K562 (cell line): ENCODE measurements around the gene GAL. TPM values are rescaled to one million over a fixed set of nuclear protein-coding genes. Genes with fewer than 3 reads are reported as not detected.

Experiments
- ARHGAP35 ChIP-seq: fragments of 450-650 bp; IDR thresholded peaks from 2 replicates; pipeline ENCODE4 v1.6.1; 2018; ENCODE audit not compliant: partially characterized antibody
- ATF3 ChIP-seq, 2 experiments: fragments of 450-650 bp in 1 of 2; sonication (generic) in 1 of 2; formaldehyde crosslinking in 1 of 2; IDR thresholded peaks in 1 of 2; conservative IDR thresholded peaks in 1 of 2; 2 replicates each; pipeline versions ENCODE4 v1.6.1 to v1.8.1; 2016 to 2023; ENCODE audit warnings: mild to moderate bottlenecking in 2 of 2, moderate library complexity in 2 of 2, inconsistent platforms in 1 of 2, missing genetic modification reagents in 1 of 2
- CTCF ChIP-seq, 3 experiments: IDR thresholded peaks in 2 of 3; conservative IDR thresholded peaks in 1 of 3; 2 replicates each; pipeline ENCODE4 v1.5.1; 2011 to 2012; ENCODE audit warnings: low read length in 3 of 3, mild to moderate bottlenecking in 3 of 3, control low read depth in 2 of 3, improper control_type of control experiment in 1 of 3, inconsistent platforms in 1 of 3, low read depth in 1 of 3, mixed read lengths in 1 of 3, moderate library complexity in 1 of 3; ENCODE audit not compliant: insufficient read depth in 2 of 3
- FIP1L1 ChIP-seq: fragments of 200-400 bp; formaldehyde crosslinking; IDR thresholded peaks from 2 replicates; pipeline ENCODE4 v1.6.1; 2018; ENCODE audit warnings: mild to moderate bottlenecking, low read depth, low read length; ENCODE audit not compliant: poor library complexity, severe bottlenecking
- FOXP4 ChIP-seq: sonication (generic); formaldehyde crosslinking; IDR thresholded peaks from 2 replicates; pipeline ENCODE4 v1.8.0; 2022; ENCODE audit warnings: mild to moderate bottlenecking, missing genetic modification reagents, borderline replicate concordance
- HEY1 ChIP-seq: fragments of 250-450 bp; sonication (Bioruptor Pico); IDR thresholded peaks from 2 replicates; pipeline ENCODE4 v1.5.0; 2020; ENCODE audit warnings: mild to moderate bottlenecking, moderate library complexity, borderline replicate concordance
- HNRNPH1 ChIP-seq: fragments of 200-400 bp; formaldehyde crosslinking; optimal IDR thresholded peaks from 2 replicates; pipeline ENCODE3; 2017; ENCODE audit warnings: low read depth, mild to moderate bottlenecking, low read length, moderate library complexity
- IFI16 ChIP-seq: fragments of 250-450 bp; sonication (Bioruptor Pico); IDR thresholded peaks from 2 replicates; pipeline ENCODE4 v2.1.2; 2022; ENCODE audit warnings: mild to moderate bottlenecking, inconsistent platforms
- MTF1 ChIP-seq: fragments of 250-450 bp; sonication (Bioruptor Pico); IDR thresholded peaks from 2 replicates; pipeline ENCODE4 v1.9.0; 2021; ENCODE audit warnings: moderate library complexity, mild to moderate bottlenecking, inconsistent platforms, borderline replicate concordance
- MXD1 ChIP-seq: fragments of 250-450 bp; sonication (Bioruptor Pico); IDR thresholded peaks from 2 replicates; pipeline ENCODE4 v1.8.0; 2021; ENCODE audit warnings: borderline replicate concordance, mild to moderate bottlenecking, moderate library complexity; ENCODE audit not compliant: poor library complexity, severe bottlenecking
- NELFE ChIP-seq: IDR thresholded peaks from 2 replicates; pipeline ENCODE4 v1.6.1; 2011; ENCODE audit warnings: mild to moderate bottlenecking; ENCODE audit not compliant: insufficient read depth, insufficient read length
- NFIX ChIP-seq: fragments of 250-450 bp; sonication (Bioruptor Pico); IDR thresholded peaks from 2 replicates; pipeline ENCODE4 v1.4.0; 2020; ENCODE audit warnings: low read depth, mild to moderate bottlenecking, moderate library complexity
- PTRF ChIP-seq: fragments of 450-650 bp; IDR thresholded peaks from 2 replicates; pipeline ENCODE4 v1.6.1; 2016; ENCODE audit warnings: mild to moderate bottlenecking, missing genetic modification characterization, missing compliant biosample characterization
- RAD21 ChIP-seq, 2 experiments: fragments of 250-450 bp in 1 of 2; fragments of 450-650 bp in 1 of 2; sonication (Bioruptor Pico) in 1 of 2; formaldehyde crosslinking in 1 of 2; IDR thresholded peaks in 1 of 2; conservative IDR thresholded peaks in 1 of 2; 2 replicates each; pipeline versions ENCODE4 v1.4.0 to v1.8.0; 2020 to 2022; ENCODE audit warnings: mild to moderate bottlenecking in 2 of 2, moderate library complexity in 1 of 2
- SAFB ChIP-seq: fragments of 200-400 bp; formaldehyde crosslinking; IDR thresholded peaks from 2 replicates; pipeline ENCODE4 v1.6.1; 2017; ENCODE audit warnings: low read depth, low read length, borderline replicate concordance
- TSC22D4 ChIP-seq: fragments of 450-650 bp; IDR thresholded peaks from 2 replicates; pipeline ENCODE4 v1.6.1; 2016; ENCODE audit warnings: missing genetic modification characterization, missing biosample characterization, control low read depth
- ZNF695 ChIP-seq: fragments of 450-650 bp; formaldehyde crosslinking; IDR thresholded peaks from 2 replicates; pipeline ENCODE4 v1.4.0; 2020; ENCODE audit warnings: mild to moderate bottlenecking, moderate library complexity
- ZNF778 ChIP-seq: fragments of 450-650 bp; formaldehyde crosslinking; IDR thresholded peaks from 2 replicates; pipeline ENCODE4 v1.4.0; 2020; ENCODE audit warnings: mild to moderate bottlenecking, moderate library complexity
- ZSCAN29 ChIP-seq: fragments of 450-650 bp; IDR thresholded peaks from 2 replicates; pipeline ENCODE4 v1.6.1; 2017
- polyA plus RNA-seq, 8 experiments: library from polyadenylated mRNA; depleted of rRNA in 4 of 8; stranded (reverse) in 5 of 8; unstranded in 3 of 8; fragments of >200 nt; fragmentation: Nextera tagmentation in 2 of 8; fragmentation: Illumina TruSeq in 1 of 8; extraction: Ambion mirVana in 2 of 8; extraction: Trizol in 1 of 8; gene quantifications; 2 replicates each; pipeline versions ENCODE4 v1.2.1 to v1.2.3, GENCODE V29; 2011 to 2014; ENCODE audit warnings: inconsistent platforms in 1 of 8, missing spikeins in 1 of 8
- total RNA-seq, 7 experiments: library from RNA; depleted of rRNA in 6 of 7; stranded (reverse); fragments of >200 nt in 6 of 7; fragmentation: Illumina TruSeq in 2 of 7; extraction: Trizol in 2 of 7; gene quantifications; 2 replicates each; pipeline versions ENCODE4 v1.2.1 to v1.2.3, GENCODE V29; 2011 to 2021; ENCODE audit warnings: low replicate concordance in 1 of 7
- TF ChIP-seq, protein P1 (sequence below): fragments of 450-650 bp; formaldehyde crosslinking; IDR thresholded peaks from 2 replicates; pipeline ENCODE4 v1.4.0; 2022; ENCODE audit warnings: missing genetic modification characterization

GAL gene
- total and polyA plus RNA-seq, 9 of the 15 experiments (the other 6 are each of a cell fraction or from before 2014, with no cell fraction given), result 10.6 to 119 (median 36.3) TPM

DNA sequence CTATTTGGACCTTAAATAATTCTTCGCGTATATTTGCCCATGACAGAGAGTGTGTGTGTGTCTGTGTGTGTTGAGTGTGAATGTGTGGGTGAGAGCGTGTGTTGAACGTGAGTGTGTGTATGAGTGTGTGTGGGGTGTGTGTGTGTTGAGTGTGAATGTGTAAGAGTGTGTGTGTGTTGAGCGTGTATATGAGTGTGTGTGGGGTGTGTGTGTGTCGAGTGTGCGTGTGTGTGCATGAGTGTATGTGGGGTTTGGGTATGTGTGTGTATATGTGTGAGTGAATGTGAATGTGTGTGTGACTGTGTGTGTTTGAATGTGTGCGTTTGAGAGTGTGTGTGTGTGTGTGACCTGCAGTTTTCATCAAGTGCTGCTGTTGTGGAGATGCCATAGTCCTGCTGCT lies 26.8 kb downstream of the GAL start (continued):
- TF ChIP-seq MXD1, result no peak
- no peak for TF ChIP-seq ZSCAN29
- TF ChIP-seq PTRF (tag), result no peak
- TF ChIP-seq NFIX (CRISPR knock-in tag), result no peak
- no peak for TF ChIP-seq FOXP4 (CRISPR knock-in tag)
- TF ChIP-seq TSC22D4 (tag), result no peak
- no peak for TF ChIP-seq ATF3 (IDR thresholded peaks at IDR 0.05)
- no peak for TF ChIP-seq ATF3 (CRISPR knock-in tag; conservative IDR thresholded peaks at IDR 0.05)
- TF ChIP-seq FIP1L1, result no peak
- no peak for TF ChIP-seq HNRNPH1
- TF ChIP-seq ZNF778 (CRISPR knock-in tag), result no peak
- TF ChIP-seq RAD21 (CRISPR knock-in tag; conservative IDR thresholded peaks at IDR 0.05 in 1 of 2, IDR thresholded peaks at IDR 0.05 in 1 of 2), result no peak
- no peak for TF ChIP-seq CTCF (IDR thresholded peaks at IDR 0.05 in 2 of 3, conservative IDR thresholded peaks at IDR 0.05 in 1 of 3; ENCODE audit: insufficient read depth in 2 of 3, low read depth in 1 of 3, low read length in 3 of 3)
- TF ChIP-seq HEY1 (CRISPR knock-in tag), result no peak
- TF ChIP-seq NELFE, result no peak
- TF ChIP-seq IFI16 (CRISPR knock-in tag), result no peak
- TF ChIP-seq MTF1 (CRISPR knock-in tag), result no peak
- TF ChIP-seq, protein P1, sequence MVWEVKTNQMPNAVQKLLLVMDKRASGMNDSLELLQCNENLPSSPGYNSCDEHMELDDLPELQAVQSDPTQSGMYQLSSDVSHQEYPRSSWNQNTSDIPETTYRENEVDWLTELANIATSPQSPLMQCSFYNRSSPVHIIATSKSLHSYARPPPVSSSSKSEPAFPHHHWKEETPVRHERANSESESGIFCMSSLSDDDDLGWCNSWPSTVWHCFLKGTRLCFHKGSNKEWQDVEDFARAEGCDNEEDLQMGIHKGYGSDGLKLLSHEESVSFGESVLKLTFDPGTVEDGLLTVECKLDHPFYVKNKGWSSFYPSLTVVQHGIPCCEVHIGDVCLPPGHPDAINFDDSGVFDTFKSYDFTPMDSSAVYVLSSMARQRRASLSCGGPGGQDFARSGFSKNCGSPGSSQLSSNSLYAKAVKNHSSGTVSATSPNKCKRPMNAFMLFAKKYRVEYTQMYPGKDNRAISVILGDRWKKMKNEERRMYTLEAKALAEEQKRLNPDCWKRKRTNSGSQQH, result peak; percentile 76; the same call in 1 of the 2 replicates
- no peak for TF ChIP-seq SAFB
- no peak for TF ChIP-seq ZNF695 (CRISPR knock-in tag)
- peak; percentile 49 for TF ChIP-seq ARHGAP35
